Sigmoid colon (tissue), 4 donors: ENCODE data around the gene NOTCH1.

Source experiments
- EP300 ChIP-seq, 4 donors: sonication (generic); formaldehyde crosslinking; IDR thresholded peaks; one replicate each; pipeline ENCODE4 v1.6.1; 2017; ENCODE audit warnings: antibody characterized with exemption in 4 of 4
- POLR2AphosphoS5 ChIP-seq, 4 donors: sonication (generic); formaldehyde crosslinking; IDR thresholded peaks; one replicate each; pipeline ENCODE4 v1.6.1; 2017; ENCODE audit warnings: antibody characterized with exemption in 4 of 4
- TF ChIP-seq, protein P1 (sequence below), 4 experiments: fragments of 450-650 bp in 3 of 4; fragments of 200-600 bp in 1 of 4; IDR thresholded peaks; one replicate each; pipeline ENCODE4 v1.5.1; 2016 to 2019; ENCODE audit warnings: antibody characterized with exemption in 4 of 4, mild to moderate bottlenecking in 3 of 4, moderate library complexity in 2 of 4

DNA sequence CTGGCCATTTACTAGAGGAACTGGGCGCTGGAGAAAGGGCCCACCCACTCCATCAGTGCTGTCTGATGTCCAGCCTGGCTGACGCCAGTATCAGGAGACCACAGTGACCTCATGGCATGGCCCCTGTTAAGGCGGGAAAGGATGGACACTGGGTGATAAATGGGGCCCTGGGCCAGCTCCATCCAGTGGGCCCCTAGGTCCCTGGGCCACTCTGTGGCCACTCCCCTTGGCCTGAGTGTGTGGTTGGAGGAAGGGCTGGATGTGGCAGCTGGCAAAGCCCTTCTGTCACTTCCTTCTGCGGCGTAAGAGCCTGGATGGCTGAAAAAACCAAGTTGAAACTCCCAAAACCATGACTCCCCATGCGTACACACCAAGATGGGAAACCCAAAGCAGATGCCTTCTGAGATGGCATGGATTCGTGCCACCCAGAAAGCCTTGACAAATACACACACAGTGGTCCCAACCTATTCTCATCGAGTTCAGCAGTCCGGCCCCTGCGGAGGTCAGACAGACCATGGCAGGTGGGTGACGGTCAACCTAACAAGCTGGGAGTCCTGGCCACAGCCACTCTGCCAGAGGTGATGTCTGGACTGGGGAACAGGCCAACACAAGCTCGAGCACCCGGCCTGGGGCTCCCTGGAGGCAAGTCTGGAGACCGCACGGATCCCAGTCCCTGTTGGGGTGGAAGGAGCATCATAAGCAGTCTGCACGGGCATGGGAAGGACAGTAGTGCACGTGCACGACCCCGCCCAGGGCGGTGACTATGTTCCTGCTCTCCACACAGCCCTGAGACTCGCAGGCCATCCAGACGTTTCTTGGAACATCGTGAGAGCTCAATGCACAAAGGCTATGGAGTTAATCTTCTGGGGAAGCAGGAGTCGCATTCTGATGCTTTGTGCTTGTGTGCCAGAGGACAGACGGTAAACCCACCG is 45.2 kb upstream of the NOTCH1 start:
- TF ChIP-seq, protein P1, sequence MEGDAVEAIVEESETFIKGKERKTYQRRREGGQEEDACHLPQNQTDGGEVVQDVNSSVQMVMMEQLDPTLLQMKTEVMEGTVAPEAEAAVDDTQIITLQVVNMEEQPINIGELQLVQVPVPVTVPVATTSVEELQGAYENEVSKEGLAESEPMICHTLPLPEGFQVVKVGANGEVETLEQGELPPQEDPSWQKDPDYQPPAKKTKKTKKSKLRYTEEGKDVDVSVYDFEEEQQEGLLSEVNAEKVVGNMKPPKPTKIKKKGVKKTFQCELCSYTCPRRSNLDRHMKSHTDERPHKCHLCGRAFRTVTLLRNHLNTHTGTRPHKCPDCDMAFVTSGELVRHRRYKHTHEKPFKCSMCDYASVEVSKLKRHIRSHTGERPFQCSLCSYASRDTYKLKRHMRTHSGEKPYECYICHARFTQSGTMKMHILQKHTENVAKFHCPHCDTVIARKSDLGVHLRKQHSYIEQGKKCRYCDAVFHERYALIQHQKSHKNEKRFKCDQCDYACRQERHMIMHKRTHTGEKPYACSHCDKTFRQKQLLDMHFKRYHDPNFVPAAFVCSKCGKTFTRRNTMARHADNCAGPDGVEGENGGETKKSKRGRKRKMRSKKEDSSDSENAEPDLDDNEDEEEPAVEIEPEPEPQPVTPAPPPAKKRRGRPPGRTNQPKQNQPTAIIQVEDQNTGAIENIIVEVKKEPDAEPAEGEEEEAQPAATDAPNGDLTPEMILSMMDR (IDR thresholded peaks at IDR 0.05): no peak
- TF ChIP-seq EP300 (IDR thresholded peaks at IDR 0.05) (no peak), POLR2AphosphoS5 (IDR thresholded peaks at IDR 0.05) (no peak)
